Thoracic aorta (tissue), 2 donors: ENCODE results near the gene SLPI. TPM values are rescaled to one million over a fixed set of nuclear protein-coding genes. Genes with fewer than 3 reads are reported as not detected.

ENCODE experiments used
- ATAC-seq: fragments of 150-250 bp; one replicate; pipeline ENCODE4 v1.8.0; 2017; ENCODE audit warnings: low read depth; ENCODE audit not compliant: insufficient number of reproducible peaks, low FRiP score
- DNase-seq: peaks from one replicate; pipeline ENCODE4 v3.0.0-alpha.2; 2020; ENCODE audit warnings: low spot score
- H3K27ac ChIP-seq, 2 donors: fragments of 200-600 bp; sonication (generic); 1 replicate in 1 of 2; 2 replicates in 1 of 2; pipeline ENCODE4 v1.5.1; 2016; ENCODE audit warnings: mild to moderate bottlenecking in 2 of 2, moderate library complexity in 2 of 2
- H3K27me3 ChIP-seq: fragments of 200-600 bp; sonication (generic); replicated peaks from 2 replicates; pipeline ENCODE4 v1.6.0; 2016; ENCODE audit warnings: mild to moderate bottlenecking; ENCODE audit not compliant: insufficient read depth
- H3K36me3 ChIP-seq: fragments of 200-600 bp; sonication (generic); one replicate; pipeline ENCODE4 v1.5.1; 2016
- H3K4me1 ChIP-seq, 2 donors: fragments of 200-600 bp; sonication (generic); 1 replicate in 1 of 2; 2 replicates in 1 of 2; pipeline versions ENCODE4 v1.5.1 to v1.6.0; 2016; ENCODE audit warnings: low read depth in 2 of 2, mild to moderate bottlenecking in 1 of 2; ENCODE audit not compliant: control insufficient read depth in 1 of 2
- H3K4me3 ChIP-seq: fragments of 200-600 bp; sonication (generic); 2 replicates; pipeline ENCODE4 v1.5.1; 2016; ENCODE audit warnings: mild to moderate bottlenecking
- H3K9me3 ChIP-seq: fragments of 200-600 bp; sonication (generic); 2 replicates; pipeline ENCODE4 v1.5.1; 2016
- total RNA-seq, 2 donors: library from RNA; depleted of rRNA; stranded (reverse); fragments of >200 nt; gene quantifications; one replicate each; pipeline versions ENCODE4 v1.1.0 to v1.2.3, GENCODE V29; 2016
- TF ChIP-seq, protein P1 (sequence below): fragments of 200-600 bp; sonication (generic); IDR thresholded peaks from one replicate; pipeline ENCODE4 v1.5.1; 2019; ENCODE audit warnings: antibody characterized with exemption

Gene SLPI
- total RNA-seq, 2 donors from 2014 or later = 44.3 to 56.0 TPM

DNA sequence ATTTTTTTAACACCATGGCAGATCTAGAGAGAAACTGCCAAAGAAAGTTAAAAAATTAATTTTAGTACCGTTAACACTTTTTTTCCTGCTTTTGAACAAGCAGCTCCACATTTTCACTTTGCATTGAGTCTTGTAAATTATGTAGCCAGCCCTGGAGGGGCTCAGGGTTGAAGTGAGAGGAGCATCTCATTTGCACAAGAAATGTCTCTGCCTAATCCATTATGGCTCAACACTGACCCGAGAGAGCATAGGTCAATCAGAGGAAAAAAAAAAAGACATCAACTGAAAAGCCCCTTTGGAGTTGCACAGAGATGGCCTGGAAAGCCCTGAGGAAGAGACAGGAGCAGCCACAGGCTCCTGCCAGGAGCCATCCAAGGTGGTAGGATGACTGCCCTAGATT, 4.3 kb upstream of the SLPI start:
- Histone ChIP-seq H3K4me1 (peaks cover 0 to 2% of the 10 kb centered on the region in 2 donors), H3K4me3 (no peak overlapping the region), H3K9me3 (no peaks in the 10 kb centered on the region), H3K27me3 (no peaks in the 10 kb centered on the region), H3K27ac (no peak overlapping the region), H3K36me3 (no peaks in the 10 kb centered on the region)
- ATAC-seq (no peak), DNase-seq (no peak)
- TF ChIP-seq, protein P1, sequence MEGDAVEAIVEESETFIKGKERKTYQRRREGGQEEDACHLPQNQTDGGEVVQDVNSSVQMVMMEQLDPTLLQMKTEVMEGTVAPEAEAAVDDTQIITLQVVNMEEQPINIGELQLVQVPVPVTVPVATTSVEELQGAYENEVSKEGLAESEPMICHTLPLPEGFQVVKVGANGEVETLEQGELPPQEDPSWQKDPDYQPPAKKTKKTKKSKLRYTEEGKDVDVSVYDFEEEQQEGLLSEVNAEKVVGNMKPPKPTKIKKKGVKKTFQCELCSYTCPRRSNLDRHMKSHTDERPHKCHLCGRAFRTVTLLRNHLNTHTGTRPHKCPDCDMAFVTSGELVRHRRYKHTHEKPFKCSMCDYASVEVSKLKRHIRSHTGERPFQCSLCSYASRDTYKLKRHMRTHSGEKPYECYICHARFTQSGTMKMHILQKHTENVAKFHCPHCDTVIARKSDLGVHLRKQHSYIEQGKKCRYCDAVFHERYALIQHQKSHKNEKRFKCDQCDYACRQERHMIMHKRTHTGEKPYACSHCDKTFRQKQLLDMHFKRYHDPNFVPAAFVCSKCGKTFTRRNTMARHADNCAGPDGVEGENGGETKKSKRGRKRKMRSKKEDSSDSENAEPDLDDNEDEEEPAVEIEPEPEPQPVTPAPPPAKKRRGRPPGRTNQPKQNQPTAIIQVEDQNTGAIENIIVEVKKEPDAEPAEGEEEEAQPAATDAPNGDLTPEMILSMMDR = no peak

DNA sequence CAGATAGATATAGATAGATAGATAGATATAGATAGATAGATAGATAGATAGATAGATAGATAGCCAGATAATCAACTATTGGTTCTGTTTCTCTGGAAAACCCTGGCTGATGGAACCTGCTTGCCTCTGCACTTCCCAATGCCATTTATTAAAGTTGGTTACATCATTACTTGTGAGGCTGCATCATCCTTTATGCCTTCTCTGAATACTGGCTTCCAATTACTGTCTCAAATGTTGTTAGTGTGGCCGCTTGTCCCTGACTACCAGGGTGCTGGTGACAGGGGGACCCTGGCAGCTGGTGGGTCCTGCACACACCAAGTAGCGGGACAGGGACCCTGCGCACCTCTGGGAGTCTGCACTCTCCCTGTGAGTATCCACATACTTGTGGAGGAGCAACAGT, 3.9 kb upstream of the SLPI start:
- Histone ChIP-seq H3K4me1 (peaks cover 0 to 2% of the 10 kb centered on the region in 2 donors), H3K27me3 (no peaks in the 10 kb centered on the region), H3K4me3 (no peak overlapping the region), H3K27ac (no peak overlapping the region), H3K36me3 (no peaks in the 10 kb centered on the region), H3K9me3 (no peaks in the 10 kb centered on the region)
- DNase-seq = no peak
- no peak for ATAC-seq
- TF ChIP-seq, protein P1 = no peak

DNA sequence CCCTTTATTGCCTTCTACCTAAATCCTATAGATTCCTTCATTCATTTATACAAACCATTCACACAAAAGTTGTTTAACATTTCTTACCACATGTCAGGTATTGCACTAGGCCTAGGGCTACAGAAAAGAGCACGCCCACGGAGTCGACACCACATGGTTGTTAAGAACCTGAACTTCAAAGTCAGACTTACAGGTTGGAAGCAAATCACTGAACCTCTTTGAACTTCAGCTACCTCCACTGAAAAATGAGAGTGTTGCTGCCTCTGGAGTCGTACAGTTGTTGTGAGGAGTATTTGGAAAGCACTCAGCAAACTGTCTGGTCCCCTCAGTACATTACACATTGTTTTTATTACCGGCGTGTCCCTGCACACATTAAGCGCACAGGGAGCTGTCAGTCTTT, 3.3 kb upstream of the SLPI start:
- H3K36me3 ChIP-seq = no peaks in the 10 kb centered on the region
- DNase-seq (no peak), ATAC-seq (no peak)
- no peak overlapping the region for H3K27ac ChIP-seq
- no peaks in the 10 kb centered on the region for H3K9me3 ChIP-seq
- no peaks in the 10 kb centered on the region for H3K27me3 ChIP-seq
- no peak overlapping the region for H3K4me3 ChIP-seq
- peaks cover 0 to 2% of the 10 kb centered on the region in 2 donors for H3K4me1 ChIP-seq
- TF ChIP-seq, protein P1 = no peak

DNA sequence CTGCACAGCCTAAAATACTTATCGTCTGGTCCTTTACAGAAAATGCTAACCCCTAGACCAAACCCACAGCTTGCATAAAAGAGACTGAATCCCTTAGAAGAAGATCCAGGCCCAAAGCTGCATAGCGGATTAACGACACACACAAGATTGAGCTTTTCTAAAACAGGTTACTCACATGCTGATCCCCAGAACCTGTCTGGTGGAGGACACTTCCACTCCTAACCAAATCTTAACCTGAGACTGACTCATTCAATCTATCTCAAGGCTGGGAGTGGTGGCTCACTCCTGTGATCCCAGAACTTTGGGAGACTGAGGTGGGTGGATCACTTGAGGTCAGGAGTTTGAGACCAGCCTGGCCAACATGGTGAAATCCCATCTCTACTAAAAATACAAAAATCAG, 2.8 kb upstream of the SLPI start:
- Histone ChIP-seq H3K4me3 (no peak overlapping the region), H3K9me3 (no peaks in the 10 kb centered on the region), H3K27ac (no peak overlapping the region), H3K27me3 (no peaks in the 10 kb centered on the region), H3K36me3 (no peaks in the 10 kb centered on the region), H3K4me1 (peaks cover 0 to 2% of the 10 kb centered on the region in 2 donors)
- ATAC-seq = no peak
- TF ChIP-seq, protein P1 = no peak
- no peak for DNase-seq

DNA sequence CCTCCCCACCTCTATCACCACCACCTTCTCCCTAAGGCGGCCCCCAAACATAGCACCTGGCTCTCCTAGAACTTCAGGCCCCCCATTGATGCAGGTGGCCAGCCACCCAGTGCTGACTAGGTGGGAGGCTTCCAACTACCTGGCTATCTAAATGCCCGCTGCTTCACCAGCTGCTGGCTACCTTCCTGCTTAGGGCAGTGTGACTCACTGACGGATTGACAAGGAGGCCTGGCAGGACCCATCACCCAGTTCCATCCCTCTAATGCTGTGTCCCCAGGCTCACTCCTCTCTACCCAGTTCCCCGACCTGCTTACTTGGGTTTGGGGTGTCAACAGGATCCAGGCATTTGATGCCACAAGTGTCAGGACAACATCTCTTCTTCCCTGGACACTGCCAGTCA, 1.1 kb downstream of the SLPI start:
- no peak overlapping the region for H3K4me3 ChIP-seq
- no peak for ATAC-seq
- no peaks in the 10 kb centered on the region for H3K36me3 ChIP-seq
- no peaks in the 10 kb centered on the region for H3K27me3 ChIP-seq
- peaks cover 0 to 2% of the 10 kb centered on the region in 2 donors for H3K4me1 ChIP-seq
- no peak overlapping the region for H3K27ac ChIP-seq
- TF ChIP-seq, protein P1 = no peak
- H3K9me3 ChIP-seq = no peaks in the 10 kb centered on the region
- no peak for DNase-seq
